Non-pigmented ciliary epithelial cell (primary cell): ENCODE measurements around the gene CDC40.
"Not testable (repeated sequence)": the region's sequence is repeated elsewhere in the genome, so short reads cannot be mapped to it uniquely, and the experiment has no call there.

Source experiments
- DNase-seq: peaks from one replicate; pipeline ENCODE4 v3.0.0-alpha.2; 2010; ENCODE audit warnings: low read depth

Gene CDC40

DNA sequence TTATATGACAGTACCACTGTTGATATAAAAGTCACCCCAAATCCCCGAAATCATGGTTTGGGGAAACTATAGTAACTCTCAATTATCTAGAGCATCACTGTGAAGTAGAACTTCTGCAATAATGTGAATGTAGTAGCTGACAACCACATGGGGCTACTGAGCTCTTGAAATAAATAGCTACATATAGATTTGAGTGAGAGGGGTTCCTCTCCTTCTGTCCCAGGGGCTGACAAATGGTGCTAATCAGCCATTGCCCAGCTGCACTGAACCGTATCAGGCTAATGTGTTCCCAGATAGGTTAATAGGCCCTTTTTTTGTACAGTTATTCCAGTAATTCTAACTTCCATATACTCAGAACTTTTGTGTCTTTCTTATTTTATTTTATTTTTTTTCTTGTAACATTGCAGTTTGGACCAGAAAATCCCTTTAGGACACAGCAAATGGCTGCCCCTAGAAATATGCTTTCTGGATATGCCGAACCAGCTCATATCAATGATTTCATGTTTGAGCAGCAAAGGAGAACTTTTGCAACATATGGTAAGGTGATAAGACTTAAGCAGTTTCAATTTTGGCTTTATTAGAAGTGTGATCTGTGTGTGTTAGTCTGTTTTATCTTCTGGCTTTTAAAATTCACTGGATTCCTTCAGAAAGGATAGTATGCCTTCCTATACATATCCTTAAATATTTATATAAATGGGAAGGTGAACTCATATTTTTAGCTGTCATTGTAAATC lies 21.1 kb downstream of the CDC40 start:
- no peak for DNase-seq

DNA sequence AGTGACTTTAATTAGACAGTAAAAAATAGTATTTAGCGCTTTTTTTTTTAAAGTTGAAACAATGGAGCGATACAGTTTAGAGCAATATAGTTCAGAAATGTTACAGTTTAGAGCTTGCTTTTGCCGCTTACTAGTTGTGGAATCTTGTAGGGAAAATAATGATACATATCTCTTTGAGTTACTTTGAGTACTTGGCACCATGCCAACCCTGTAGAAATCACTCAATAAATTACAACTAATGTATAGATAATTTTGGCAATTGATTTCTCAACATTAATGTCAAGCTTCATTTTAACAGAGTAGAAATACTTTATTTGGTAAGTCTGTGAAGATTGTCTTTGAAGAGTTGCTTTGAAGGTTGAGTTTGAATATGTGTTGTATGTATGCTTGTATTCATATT lies 27.4 kb downstream of the CDC40 start:
- no peak for DNase-seq

- DNase-seq = no peak
These were observed 31.5 kb downstream of the CDC40 start for GRCh38 chr6:110211753-110212152.

DNA sequence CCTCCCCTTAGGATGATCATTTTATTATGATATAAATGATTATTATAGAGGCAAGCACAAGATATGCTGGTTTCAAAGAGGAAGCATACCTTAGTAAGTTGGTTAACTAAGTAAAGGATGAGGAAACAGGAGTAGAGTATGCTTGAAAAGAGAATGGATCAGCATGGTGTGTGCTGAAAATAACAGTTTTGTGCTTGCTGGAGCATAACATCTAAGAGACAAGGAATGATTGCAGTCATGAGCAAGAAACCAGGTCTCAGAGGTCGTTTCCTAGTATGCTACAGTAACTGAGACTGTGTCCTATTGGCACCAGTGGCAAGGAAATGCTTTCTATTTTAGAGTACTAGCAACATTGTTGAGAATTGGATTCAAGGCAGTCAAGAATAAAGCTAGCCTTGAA lies 34.1 kb downstream of the CDC40 start:
- no peak for DNase-seq

GRCh38 chr6:110216140-110216539 lies 35.9 kb downstream of the CDC40 start:
- DNase-seq = no peak

- no peak for DNase-seq
These were observed 37.0 kb downstream of the CDC40 start for GRCh38 chr6:110217266-110217665.

DNA sequence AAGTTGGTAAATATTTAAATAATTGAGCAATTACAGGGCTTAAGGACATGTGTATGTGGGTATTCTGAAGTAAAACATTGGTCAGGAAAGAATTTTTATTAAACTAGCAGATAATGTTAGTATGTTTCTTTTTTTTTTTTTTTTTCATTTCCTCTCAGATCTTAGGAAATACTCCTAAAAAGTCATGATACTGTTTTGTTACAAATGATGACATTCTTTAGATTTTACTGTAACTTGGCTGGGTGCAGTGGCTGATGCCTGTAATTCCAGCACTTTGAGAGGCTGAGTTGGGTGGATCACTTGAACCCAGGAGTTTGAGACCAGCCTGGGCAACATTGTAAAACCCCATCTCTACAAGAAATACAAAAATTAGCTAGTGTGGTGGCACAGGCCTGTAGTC lies 41.5 kb downstream of the CDC40 start:
- no peak for DNase-seq

DNA sequence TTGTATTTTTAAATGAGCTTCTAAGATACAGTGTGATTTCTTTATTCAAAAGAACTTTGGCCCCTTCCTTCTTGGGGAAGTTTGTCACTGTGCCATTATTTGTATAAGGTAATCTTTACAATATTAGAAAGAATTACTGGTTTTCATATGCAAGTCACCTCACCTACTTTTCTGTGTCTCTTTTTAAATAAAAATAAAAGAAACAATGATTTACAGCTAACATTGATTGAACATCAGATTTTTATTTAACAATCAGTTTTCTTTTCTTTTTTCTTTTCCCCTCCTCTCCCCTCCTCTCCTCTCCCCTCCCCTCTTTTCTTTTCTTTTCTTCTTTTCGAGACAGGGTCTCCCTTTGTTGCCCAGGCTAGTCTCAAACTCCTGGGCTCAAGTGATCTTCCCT lies 46.0 kb downstream of the CDC40 start:
- no peak for DNase-seq

DNA sequence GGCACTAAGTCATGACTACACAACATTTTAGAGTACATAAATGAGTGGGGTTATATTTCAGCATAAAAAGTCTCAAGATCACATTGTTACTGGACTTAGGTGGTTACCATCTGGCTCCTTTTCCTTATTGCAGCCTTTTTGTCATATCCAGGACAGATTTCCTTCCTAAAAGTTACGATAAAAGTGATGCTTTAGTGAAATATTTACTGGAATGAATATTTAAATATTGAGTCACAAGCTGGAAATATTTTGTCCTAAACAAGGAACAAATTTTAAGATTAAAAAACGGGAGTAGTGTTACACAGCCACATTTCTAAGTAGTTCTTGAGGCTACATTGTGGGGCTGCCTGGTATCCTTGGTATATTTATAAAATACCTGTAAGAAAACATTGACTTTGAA lies 52.2 kb downstream of the CDC40 start:
- DNase-seq = no peak

DNA sequence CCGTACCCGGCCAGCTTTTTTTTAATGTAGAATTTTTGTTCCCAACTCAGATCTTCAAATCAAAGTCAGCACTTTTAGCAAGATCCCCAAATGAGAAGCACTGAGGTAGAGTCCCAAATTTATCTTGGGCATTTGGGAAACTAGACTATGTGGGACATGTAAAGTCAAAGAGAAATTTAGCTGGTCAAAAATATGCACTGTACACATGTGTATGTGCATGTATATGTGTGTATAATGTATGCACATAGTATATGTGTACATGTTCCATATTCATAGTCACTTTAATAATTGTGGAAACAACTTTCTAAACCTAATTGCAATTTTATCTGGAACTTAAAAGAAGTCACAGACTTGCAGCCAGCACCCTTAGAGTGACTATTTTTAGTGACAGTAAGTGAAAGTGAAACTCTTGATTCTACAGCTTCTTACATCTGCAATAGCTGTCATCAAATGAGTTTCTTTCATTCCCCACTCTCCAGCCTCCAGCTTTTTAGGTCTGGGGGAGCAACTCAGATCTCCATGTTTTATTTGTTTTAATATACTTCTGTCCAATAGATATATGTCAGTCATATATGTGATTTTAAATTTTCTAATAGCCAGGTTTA lies 53.6 kb downstream of the CDC40 start:
- no peak for DNase-seq

DNA sequence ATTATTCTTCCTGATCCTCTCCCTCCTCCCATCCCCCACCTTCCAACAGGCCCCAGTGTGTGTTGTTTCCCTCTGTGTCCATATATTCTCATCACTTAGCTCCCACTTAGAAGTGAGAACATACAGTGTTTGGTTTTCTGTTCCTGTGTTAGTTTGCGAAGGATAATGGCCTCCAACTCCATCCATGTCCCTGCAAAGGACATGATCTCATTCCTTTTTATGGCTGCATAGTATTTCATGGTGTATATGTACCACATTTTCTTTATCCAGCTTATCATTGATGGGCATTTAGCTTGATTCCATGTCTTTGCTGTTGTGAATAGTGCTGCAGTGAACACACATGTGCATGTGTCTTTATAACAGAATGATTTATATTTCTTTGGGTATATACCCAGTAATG lies 55.8 kb downstream of the CDC40 start:
- not testable (repeated sequence) for DNase-seq

DNA sequence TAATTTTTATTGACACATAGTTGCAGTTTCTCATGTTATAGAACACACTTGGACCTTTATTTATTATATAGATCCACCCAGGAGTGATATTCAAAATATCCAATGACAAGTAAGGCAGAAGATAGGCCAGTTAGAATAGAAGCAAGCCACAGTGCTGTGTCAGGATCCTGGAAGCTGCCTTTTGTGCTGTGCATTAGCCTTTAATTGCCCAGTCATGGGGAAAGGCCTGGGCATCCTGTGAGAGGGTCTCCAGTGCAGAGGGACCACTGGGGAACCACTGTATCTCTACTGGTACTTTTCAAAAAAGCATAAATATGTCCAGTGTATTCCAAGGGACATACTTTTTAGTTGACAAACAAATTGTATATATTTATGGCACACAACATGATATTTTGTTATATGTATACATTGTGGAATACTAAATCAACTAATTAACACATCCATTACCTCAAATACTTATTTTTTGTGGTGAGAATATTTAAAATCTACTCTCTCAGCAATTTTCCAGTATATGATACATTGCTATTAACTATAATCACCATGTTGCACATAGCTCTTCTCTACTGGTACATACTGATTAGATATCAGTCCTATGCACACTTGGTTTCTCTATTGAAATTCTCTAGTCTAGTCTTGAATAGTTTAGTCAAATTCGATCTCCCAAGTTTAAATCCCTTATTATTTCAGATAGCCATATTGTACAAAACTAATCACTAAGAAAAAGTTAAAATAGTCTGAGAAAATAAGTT lies 59.5 kb downstream of the CDC40 start:
- no peak for DNase-seq

GRCh38 chr6:110244621-110245020 lies 64.4 kb downstream of the CDC40 start:
- not testable (repeated sequence) for DNase-seq

GRCh38 chr6:110246378-110246777 lies 66.2 kb downstream of the CDC40 start:
- no peak for DNase-seq

- DNase-seq = no peak
These were observed 66.8 kb downstream of the CDC40 start for GRCh38 chr6:110246900-110247546.

DNA sequence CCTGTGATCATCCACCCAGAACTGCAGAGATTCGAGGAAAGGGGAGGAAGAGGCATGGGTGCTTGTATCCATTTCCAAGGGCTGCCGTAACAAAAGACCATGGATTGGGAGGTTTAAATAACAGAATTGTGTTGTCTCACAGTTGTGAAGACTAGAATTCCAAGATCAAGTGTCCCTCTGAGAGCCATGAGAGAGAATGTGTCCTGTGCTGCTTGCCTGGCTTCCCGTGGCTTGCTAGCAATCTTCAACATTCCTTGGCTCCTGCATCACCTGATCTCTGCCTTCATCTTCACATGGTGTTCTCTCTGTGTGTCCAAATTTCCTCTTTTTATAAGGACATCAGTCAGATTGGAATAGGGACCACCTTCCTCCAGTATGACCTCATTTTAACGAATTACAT lies 69.8 kb downstream of the CDC40 start:
- DNase-seq = no peak

DNA sequence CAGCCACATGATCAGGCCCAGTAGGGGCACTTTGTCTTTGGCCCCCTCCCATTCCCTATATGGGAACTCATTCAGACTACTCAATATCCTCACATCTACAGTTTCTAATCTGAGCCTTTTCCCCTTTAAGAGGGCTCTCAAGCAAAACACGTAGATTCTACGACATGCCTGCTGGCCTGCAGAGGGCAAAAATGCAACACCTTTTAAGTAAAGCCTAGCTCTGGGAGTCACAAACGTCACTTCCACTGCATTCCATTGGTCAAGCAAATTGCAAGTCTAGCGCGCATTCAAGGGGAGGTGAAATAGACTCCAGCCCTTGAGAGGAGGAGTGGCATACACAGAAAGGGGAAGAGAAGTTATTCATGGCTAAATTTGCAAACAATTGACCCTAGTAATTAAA lies 70.6 kb downstream of the CDC40 start:
- no peak for DNase-seq

DNA sequence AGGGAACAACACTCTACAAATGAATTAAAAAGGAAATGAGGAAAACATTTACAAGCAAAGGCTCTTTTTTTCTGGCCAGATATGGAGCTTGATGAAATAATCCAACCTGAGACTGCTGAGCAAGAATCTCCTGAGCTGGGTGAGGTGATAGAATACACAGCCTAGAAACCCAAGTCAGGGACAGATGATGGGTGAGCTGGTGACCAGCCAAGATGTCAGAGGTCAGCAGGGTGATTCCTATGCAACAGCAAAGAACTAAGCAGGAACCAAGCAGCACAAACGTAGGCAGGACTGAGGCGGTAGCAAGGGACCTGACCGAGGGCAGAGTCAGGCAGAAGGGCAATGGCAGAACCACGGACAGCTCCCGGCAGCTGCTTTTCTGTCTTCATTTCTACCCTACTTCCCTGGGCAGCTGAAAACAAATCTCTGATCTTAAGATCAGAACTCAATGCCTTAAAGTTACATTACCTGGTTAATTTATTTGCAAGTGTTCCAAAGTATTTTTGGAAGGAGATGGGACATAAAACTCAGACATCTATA lies 75.1 kb downstream of the CDC40 start:
- DNase-seq = peak; percentile 8

DNA sequence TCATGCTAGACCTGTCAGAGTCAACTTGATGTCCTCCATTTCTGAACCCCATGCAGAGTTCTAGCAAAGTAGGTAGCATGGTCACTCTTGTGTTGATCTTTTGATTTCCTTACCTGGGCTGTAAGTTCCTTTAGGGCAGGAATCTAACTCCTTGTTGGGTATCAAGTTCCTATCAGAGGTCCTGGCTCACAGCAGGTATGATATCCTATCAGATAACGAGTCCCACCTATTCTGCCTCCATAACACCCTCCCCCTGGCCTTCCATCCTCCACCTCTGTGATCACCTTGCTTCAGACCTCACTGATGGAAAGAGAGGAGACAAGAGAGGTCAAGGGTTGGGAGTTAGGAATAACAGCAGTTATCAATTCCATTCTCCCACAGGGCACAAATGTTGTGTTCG lies 76.1 kb downstream of the CDC40 start:
- DNase-seq = no peak

DNA sequence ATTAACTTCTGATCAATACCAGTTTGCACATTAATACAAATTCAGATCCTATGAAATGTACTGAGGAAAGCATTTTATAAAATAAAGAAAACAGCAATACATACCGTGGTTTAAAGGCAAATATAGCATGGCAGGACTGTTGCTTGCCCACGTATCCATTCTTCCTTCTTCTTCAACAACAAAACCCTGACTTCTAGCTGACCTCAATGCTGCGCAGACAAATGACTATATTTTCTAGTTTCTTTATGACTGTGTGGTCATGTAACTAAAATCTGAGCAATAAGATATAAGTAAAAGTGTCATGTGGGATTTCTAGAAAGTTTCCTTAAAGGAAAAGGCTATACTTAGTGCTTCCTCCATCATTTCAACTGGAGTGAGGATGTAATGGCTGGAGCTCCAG lies 85.0 kb downstream of the CDC40 start:
- DNase-seq = no peak

GRCh38 chr6:110266996-110267395 lies 86.8 kb downstream of the CDC40 start:
- DNase-seq = no peak

- DNase-seq = no peak
These were observed 89.4 kb downstream of the CDC40 start for GRCh38 chr6:110269623-110270022.

DNA sequence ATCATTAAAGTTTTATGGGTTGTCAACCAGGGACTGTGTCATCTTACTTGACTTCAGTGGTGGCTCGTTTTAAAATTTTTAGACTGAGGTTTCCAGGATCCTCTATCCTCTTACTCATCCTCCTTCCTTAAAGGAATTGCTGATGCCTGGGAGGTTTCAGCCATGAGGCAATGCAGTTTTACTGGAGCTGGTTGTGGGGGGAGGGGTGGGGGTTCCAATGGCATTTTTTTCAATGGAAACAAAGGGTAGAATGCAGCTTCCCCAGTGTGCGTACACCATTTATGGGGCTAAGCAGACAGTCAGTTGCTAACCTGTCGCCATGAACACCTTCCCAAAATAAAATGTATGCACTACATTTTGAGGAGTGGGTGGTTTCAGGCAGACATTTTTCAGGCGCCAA lies 89.9 kb downstream of the CDC40 start:
- no peak for DNase-seq
